Gastrocnemius medialis (tissue), 4 donors: ENCODE results near the gene GATM.

Experiments
- CTCF ChIP-seq, 5 experiments: fragments of 450-650 bp in 3 of 5; fragments of 200-600 bp in 2 of 5; sonication (generic) in 2 of 5; IDR thresholded peaks in 4 of 5; conservative IDR thresholded peaks in 1 of 5; 1 replicate in 4 of 5; 2 replicates in 1 of 5; pipeline ENCODE4 v1.5.1; 2016 to 2019; ENCODE audit warnings: antibody characterized with exemption in 5 of 5, mild to moderate bottlenecking in 3 of 5, moderate library complexity in 3 of 5
- POLR2A ChIP-seq, 2 donors: fragments of 450-650 bp; IDR thresholded peaks; one replicate each; pipeline ENCODE4 v1.6.1; 2017; ENCODE audit warnings: antibody characterized with exemption in 2 of 2, mild to moderate bottlenecking in 2 of 2, moderate library complexity in 2 of 2

- TF ChIP-seq CTCF (IDR thresholded peaks at IDR 0.05 in 4 of 5, conservative IDR thresholded peaks at IDR 0.05 in 1 of 5) (no peak), POLR2A (IDR thresholded peaks at IDR 0.05) (no peak)
These were observed 46.8 kb upstream of the GATM start for GRCh38 chr15:45425135-45425534.
